Smooth muscle cell of the brain vasculature (primary cell): ENCODE data around the gene DAGLA.

Source experiments
- DNase-seq: peaks from one replicate; pipeline ENCODE4 v3.0.0-alpha.2; 2012; ENCODE audit warnings: low read depth, low spot score

Gene DAGLA

DNA sequence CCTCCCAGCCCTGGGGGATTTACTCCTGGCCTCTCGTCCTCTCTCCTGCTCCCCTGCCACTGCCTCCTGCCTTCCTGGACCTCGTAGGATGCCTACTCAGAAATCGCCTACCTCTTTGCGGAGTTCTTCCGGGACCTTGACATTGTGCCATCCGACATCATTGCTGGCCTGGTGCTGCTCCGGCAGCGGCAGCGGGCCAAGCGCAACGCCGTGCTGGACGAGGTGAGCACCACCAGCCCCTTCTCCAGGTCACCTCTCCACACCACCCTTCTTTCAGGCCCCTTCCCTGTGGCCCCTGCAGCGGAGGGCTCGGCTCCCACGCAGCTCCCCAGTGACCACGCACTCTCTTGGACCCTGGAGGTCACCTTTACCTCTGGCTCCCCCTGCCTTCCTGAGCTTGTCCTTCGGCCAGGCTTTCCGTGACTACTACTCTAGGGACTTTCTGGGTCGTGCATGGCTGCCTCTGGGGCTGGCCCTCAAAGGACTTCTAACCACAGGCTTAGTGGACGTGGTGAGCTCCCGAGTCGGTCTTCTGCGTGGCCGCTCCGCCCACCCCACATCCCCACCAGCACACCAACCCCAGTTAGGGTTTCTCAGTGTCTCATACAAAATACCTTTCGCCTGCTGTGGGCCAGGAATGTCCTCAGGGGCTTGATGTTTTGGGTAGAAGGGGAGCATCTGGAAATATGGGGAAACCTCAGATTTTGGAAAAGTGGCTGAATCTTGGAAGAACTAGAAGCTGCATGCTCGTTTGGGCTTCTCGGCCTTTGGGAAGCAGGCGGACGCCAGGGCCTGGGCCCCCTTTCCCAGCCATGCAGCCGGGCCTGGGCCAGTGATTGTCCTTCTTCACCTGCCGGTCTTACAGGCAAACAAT is 48.1 kb downstream of the DAGLA start:
- DNase-seq = no peak

DNA sequence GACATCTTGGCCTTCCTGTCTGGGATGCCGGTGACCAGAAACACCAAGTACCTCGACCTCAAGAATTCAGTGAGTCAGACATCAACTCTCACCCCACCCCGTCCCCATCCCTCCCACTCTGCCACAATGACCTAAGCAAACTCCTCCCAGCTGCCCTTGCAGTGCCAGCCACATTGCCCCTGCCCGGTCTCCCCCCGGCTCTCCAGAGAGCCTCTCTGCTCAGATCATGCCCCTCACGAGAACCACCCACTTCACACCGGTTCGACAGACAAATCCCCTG is 48.7 kb downstream of the DAGLA start:
- DNase-seq = no peak

DNA sequence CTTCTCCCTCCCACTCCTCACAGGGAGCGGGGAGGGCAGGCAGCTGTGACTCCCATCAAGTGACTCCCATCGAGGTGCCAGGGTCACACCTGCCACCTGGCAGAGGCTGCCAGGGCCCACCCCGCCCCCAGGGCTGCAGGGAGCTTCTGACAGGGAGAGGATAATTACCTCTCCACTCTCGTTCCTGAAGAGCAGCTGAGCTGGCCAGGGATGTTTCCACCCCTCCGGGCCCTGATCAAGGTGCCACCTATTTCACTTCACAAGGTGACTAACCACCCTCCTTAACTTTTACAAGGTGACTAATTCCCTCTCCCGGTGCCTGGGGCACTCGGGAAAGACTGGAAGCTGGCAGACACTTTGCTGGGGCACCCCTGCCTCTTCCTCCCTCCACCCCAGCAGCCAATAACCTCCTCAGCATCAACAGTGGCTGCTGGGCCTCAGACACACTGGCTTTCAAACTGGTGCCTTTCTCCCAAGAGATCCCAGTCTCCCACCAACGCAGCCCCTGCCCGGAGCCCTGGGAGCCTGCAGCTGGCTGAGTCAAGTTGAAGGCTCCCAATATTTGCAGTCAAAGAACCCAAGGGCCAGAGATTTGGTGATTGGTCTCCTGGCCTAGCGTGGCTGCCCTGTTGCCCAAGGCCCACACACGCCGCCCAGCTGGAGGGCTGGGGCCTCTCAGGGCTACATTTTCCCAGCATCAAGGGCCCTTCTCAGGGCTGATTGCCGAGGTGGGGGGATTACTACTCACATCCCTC is 50.2 kb downstream of the DAGLA start:
- no peak for DNase-seq

DNA sequence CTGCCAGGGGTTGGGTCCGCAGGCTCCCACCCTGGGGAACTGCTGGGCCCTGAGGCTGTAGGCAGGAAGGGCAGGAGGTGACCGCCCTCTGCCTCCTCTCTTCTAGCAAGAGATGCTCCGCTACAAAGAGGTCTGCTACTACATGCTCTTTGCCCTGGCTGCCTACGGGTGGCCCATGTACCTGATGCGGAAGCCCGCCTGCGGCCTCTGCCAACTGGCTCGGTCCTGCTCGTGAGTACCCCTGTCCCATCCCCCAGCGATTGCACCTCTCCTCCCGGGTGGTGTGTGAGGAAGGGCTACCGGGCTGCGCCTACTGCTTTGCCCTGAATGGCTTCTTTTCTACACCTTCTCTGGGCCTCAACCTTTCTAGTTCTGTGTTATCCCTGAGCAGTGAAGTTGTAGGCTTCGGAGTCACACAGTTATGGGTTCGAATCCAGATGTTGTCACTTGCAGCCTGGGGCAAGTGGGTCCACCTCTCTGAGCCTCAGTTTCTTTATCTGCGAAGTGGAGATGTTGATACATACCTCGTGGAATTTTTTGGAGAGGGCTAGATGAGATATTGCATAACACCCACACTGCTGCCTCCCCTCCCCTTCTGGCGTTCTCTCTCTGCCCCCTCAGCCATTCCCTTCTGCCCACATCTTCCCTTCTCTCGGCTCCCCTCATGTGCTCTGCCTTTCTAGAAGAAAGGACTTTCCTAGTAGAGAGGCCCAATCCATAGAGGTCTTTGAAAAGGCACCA is 51.2 kb downstream of the DAGLA start:
- DNase-seq = no peak

DNA sequence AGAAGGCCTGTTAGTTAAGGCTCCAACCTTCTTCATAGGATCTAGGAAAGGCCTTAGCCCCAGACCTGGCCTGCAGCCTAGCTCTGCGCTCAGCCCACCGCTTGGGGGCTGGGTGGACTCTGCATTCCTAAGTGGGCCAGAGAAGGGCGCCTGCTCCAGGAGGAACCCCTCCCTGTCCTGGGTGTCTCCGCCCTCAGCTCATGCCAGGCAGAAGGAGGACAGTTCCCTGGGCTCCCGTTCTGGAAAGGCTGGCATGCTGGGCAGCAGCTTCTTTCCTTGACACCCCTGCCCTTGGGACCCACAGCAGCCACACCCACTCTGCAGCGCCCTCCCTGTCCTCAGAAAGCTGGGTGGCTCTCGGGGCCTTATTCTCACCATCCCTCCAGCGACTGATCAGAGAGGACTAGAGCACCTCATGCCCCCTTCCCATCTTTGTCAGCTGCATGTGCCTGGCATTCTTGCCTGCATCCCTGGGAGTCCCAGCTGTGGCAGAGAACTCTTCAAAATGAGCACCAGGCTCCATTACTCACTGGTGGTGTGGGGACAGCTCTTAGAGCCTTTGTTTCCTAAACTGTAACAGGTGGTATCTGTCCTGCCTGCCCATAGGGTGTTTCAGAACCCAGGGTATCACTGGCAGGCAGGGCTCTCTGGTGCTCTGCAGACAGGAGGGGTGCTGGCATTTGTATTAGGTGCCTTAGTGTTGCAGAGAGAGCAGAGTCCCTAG is 51.9 kb downstream of the DAGLA start:
- DNase-seq = no peak

DNA sequence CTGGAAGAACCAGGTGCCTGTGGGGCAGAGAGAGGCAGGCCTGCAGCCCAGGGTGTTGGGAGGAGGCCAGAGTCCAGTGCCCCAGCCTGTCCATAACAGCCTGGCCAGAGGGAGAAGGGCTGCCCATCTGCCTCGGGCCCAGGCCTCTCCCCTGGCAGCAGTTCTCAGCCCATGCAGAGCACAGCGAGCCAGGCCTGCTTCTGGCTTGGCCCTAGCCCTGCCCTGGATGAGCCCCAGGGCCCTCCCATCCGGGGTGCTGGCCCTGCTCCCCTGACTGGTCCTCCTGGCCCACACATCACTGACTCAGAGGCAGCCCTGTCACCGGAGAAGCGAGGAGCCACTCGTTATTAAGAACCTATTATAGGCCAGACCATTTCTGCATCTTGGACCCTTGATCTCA is 52.5 kb downstream of the DAGLA start:
- no peak for DNase-seq

DNA sequence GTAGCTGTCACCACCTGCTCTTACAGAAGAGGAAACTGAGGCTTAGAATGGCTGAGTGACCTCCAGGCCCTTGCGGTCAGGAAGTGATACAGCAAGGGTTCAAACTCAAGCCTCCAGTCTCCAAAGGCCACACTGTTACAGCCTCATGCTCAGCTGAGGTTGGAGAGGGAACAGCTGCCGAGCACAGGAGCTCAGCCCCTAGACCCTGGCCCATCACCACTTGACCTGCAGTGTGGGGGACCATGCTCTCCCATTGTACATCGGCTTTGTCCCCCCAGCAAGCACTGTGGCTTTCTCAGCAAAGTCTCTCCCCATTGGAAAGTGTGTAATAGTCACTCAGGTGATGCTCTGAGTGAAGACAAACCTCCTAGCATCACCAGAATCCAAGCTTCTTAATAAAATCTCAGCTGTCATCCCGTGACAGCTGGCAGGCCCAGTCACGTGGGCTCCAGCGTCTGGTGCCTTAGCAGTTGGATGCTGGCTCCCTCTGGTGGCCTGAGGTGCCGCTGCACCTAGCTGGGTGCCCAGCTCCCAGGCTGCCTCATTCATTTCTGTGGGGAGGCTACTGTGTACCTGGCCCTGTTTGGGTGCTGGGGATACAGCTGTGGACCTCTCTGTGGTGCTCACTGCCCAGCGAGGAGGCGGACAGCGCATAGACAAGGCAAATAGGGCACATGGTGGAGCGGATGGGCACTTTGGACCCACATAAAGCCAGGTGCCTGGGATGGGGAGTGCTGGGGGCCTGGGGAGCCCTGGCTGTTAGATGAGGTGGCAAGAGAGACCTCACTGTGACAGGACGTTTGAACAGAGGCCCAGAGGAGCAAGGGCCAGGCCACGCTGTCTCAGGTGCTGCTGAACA is 53.2 kb downstream of the DAGLA start:
- peak; percentile 71 for DNase-seq

DNA sequence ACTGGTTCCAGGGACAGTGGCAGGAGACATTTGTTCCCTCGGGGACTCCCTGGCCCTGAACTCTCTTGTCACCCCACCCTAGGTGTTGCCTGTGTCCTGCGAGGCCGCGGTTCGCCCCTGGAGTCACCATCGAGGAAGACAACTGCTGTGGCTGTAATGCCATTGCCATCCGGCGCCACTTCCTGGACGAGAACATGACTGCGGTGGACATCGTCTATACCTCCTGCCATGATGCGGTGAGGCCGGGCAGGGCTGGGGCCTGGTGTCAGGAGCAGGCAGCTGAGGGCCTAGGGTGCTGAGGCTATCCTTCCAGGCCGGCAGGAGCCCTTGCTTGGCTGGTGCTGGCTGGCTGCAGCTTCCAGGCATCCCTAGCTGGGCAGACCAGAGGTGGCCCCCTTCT is 54.6 kb downstream of the DAGLA start:
- DNase-seq = no peak

DNA sequence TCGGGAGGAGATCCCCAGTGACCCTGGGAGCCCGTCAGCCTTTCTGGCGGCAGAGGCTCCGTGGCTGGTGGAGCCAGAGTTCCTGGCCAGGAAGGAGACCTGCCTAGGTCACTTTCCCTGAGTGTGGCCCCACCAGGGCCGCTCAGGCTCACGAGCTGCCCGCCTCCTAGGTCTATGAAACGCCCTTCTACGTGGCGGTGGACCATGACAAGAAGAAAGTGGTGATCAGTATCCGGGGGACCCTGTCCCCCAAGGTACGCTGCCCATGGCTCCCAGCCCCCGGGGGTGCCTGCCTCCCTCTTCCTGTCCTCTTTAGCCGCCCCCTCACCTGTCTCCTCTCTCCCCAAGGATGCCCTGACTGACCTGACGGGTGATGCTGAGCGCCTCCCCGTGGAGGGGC is 55.2 kb downstream of the DAGLA start:
- no peak for DNase-seq

DNA sequence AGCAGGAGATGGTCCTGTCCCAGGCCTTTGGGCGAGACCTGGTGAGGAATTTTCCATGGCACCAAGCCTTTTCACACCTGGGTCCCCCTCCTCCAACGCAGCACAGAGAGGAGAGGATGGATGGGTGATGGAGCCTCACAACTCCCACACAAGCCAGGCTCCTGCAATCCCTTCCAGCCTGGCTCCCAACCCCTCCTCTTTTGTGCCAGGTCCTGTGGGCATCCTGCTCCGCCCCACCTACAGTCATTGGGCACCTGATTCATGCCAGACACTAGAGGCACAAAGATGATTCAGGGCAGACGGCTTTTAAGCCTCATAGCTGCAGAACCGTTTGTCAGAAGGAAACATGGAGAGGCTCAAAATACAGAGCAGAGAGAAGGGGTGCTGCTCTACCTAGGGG is 56.1 kb downstream of the DAGLA start:
- DNase-seq = no peak

DNA sequence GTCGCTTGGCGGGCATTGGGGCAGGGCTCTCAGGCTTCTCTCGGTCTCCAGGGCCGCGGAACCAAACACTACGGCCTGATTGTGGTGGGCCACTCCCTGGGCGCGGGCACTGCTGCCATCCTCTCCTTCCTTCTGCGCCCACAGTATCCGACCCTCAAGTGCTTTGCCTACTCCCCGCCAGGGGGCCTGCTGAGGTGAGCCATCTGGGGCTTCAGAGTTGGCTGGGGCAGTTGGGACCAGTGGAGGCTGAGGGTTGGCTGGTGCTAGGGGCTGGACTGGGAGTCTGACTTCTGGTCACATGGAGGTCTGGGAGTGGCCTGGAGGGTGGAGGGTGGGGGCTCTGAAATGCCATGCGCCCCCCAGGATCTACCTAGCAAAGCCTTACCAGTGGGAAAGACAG is 56.9 kb downstream of the DAGLA start:
- DNase-seq = no peak

DNA sequence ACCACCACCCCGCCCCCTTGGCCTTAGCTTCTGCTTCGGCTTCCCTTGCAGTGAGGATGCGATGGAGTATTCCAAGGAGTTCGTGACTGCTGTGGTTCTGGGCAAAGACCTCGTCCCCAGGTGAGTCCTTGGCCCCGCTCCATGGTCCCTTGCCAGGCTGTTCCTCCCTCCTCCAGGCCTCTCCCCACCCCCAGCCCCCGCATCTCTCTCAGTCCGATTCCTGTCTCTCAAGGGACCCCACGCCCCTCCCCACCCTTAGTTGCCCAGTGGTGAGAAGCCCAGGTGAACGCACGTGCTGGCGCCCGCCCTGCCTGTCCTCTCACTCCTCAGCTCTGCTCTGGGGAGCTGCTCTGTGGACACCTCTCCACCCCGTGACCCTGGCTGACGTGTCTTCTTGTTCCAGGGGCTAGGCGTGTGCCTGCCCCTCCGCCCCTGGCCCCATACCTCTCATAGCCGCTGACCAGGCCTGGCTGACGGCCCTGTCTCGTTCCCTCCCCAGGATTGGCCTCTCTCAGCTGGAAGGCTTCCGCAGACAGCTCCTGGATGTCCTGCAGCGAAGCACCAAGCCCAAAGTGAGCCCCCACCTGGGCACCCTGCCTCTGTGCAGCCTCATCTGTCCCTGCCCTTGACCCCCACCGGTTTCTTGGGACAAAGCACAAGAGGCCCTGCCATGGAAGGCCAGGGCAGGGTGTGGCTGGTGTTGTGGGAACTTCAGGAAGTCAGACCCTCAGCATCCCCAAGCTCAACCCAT is 57.6 kb downstream of the DAGLA start:
- no peak for DNase-seq

DNA sequence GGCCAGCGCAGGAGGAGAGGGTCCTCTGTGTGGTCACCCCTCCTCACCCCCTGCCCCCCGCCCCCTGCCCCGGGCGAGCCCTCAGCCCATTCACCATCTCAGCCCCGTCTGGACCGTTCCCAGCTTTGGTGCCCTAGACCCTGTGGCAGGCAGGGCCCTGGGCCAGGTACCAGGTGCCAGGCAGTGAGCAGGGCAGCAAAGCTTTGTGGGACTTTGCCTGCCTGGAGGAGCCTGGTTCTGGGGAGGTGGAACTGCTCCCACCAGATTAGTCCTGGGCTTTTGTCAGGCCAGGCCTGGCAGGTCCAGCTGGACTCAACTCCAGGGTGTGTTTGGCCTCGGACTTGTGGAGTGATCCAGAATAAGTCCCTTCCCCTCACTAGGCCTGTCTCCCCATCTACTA is 58.6 kb downstream of the DAGLA start:
- no peak for DNase-seq

DNA sequence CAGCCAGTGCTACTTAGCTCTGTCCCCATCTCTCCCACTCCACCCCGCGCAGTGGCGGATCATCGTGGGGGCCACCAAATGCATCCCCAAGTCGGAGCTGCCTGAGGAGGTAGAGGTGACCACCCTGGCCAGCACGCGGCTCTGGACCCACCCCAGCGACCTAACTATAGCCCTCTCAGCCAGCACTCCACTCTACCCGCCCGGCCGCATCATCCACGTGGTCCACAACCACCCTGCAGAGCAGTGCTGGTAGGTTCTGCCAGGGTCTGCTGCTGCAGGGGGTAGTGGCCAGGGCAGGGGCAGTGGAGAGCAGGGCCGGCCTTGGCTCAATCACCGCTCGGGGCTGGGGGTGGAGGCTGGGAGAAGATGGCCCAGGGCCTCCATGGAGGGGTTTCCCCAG is 59.2 kb downstream of the DAGLA start:
- DNase-seq = no peak

DNA sequence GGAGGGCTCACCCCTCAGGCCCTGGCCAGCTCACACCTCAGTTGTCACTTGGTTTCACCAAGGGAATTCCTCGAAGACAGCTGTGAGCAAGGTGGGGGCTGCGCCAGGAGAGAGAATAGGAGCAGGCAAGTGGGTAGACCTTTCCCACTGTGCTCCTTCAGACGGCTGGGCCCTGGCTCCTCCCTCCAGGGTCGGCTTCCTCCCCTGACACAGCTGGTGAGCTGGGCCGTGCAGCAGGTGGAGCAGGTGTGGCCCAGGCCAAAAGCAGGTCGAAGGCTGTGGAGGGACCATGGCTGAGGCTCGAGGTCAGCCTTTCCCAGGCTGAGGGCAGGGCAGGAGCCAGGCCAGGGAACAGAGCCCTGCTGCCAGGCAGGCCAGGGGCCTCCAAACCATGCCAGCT is 59.8 kb downstream of the DAGLA start:
- DNase-seq = no peak

DNA sequence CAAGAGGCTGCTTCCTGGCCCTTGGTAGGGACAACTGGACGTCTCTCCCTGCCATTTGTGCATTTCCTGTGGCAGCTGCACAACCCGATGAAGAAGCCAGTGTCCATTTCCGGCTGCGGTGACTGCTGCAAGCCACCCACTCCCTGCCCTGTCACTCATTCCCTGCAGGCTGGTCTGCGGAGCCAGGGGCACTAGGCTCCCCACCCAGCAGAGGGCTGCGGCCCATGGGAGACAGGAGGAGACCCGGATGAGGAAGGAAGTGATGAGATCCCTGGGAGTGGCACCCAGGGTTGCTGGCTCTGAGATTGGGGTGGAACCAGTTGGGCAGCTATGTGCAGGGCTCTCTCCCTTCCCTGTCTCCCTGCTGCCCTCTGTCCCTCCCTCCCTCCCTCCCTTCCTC is 62.2 kb downstream of the DAGLA start:
- no peak for DNase-seq

DNA sequence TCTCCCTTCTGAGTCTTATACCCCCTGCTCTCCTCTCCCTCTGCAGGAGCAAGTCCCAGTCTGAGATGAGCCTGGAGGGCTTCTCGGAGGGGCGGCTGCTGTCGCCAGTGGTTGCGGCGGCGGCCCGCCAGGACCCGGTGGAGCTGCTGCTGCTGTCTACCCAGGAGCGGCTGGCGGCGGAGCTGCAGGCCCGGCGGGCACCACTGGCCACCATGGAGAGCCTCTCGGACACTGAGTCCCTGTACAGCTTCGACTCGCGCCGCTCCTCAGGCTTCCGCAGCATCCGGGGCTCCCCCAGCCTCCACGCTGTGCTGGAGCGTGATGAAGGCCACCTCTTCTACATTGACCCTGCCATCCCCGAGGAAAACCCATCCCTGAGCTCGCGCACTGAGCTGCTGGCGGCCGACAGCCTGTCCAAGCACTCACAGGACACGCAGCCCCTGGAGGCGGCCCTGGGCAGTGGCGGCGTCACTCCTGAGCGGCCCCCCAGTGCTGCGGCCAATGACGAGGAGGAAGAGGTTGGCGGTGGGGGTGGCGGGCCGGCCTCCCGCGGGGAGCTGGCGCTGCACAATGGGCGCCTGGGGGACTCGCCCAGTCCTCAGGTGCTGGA is 63.4 kb downstream of the DAGLA start:
- DNase-seq = no peak

DNA sequence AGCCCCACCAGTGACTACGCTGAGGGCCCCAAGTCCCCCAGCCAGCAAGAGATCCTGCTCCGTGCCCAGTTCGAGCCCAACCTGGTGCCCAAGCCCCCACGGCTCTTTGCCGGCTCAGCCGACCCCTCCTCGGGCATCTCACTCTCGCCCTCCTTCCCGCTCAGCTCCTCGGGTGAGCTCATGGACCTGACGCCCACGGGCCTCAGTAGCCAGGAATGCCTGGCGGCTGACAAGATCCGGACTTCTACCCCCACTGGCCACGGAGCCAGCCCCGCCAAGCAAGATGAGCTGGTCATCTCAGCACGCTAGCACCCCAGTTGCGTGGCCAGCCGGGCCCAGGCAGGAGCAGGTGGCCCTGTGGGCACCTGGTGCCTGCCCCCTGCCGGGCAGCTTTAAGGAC is 64.0 kb downstream of the DAGLA start:
- no peak for DNase-seq

DNA sequence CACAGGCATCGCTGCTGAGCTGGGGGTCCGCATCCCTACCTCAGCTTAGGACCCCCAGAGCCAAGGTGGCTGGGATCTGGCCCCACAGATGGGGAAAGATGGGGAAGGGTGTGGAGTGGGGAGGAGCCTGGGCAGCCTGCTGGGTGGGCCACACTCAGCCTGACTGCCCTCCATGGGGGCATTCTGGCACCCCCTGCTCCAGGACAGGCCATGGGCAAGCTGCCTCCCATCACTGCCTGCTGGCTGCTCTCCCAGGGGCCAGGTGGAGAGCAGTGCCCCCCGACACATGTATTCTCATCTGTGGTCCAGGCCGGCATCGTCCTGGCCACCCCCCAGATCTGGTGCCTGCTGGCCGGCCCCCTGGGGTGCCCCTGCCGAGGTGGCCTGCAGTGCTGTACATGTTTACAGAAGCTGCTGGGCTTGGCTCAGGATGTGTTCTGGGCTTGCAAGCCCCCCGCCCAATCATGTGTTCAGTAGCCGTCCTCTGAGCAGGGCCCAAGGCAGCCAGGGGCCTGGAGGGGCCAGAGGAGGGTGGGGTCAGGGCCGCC is 64.5 kb downstream of the DAGLA start:
- DNase-seq = no peak
